HCT116 (cell line): Measurements from ENCODE around the gene COL4A4. TPM values are rescaled to one million over a fixed set of nuclear protein-coding genes. Genes with fewer than 3 reads are reported as not detected.

Experiments used
- ATAC-seq: fragments of 200-7000 bp; cut with Tn5 transposase; 2 replicates; pipeline ENCODE4 v1.9.1; 2020; ENCODE audit warnings: mild to moderate bottlenecking, moderate library complexity
- BruUV-seq: library from RNA; stranded (reverse); fragments of 400-500 nt; replicated peaks from 2 replicates; lab custom pipeline; 2021; lab: Mats Ljungman, UMichigan
- CTCF ChIA-PET: fragments of 300-600 bp; sonication (Branson Sonifier 250); formaldehyde crosslinking; loops from one replicate; lab custom pipeline; 2021; ENCODE audit warnings: antibody characterized with exemption; lab: Charles Lee
- POLR2A ChIA-PET: fragments of 300-600, 350-600 bp; sonication (Branson Sonifier 250); formaldehyde crosslinking; loops from one replicate; lab custom pipeline; 2021; ENCODE audit warnings: antibody characterized with exemption; lab: Charles Lee
- RAD21 ChIA-PET, 2 experiments: fragments of 300-600 bp; sonication (Branson Sonifier 250); formaldehyde crosslinking; loops; one replicate each; lab custom pipeline; 2023; ENCODE audit warnings: low total read pairs in 2 of 2; ENCODE audit not compliant: uncharacterized antibody in 2 of 2, unreplicated experiment in 2 of 2, low non-redundant PET in 1 of 2; lab: Charles Lee
- DNase-seq: peaks from one replicate; pipeline ENCODE4 v3.0.0-alpha.2; 2010; ENCODE audit warnings: low read depth, low spot score
- H2AFZ ChIP-seq: fragments of 200-600 bp; shearing (Covaris generic), sonication (generic); 2 replicates; pipeline ENCODE4 v1.6.1; 2017; ENCODE audit warnings: low read depth, mixed run types, mixed read lengths, antibody characterized with exemption, low read length; ENCODE audit not compliant: poor library complexity, severe bottlenecking
- H3K27ac ChIP-seq: 2 replicates; pipeline ENCODE4 v1.5.1; 2012; ENCODE audit warnings: low read depth, low read length
- H3K27me3 ChIP-seq: fragments of 200-600 bp; sonication (generic); 2 replicates; pipeline ENCODE4 v1.6.1; 2016; ENCODE audit warnings: mixed run types, low read length, mixed read lengths; ENCODE audit not compliant: insufficient read depth
- H3K36me3 ChIP-seq, 2 experiments: fragments of 200-500 bp in 1 of 2; fragments of 200-600 bp in 1 of 2; sonication (Bioruptor generic) in 1 of 2; sonication (generic) in 1 of 2; 2 replicates each; pipeline versions ENCODE4 v1.5.1 to v1.6.1; 2014 to 2016; ENCODE audit warnings: low read length in 2 of 2, inconsistent platforms in 1 of 2, mixed read lengths in 1 of 2, mixed run types in 1 of 2; ENCODE audit not compliant: insufficient read depth in 2 of 2, control insufficient read depth in 1 of 2
- H3K4me1 ChIP-seq, 2 experiments: fragments of 200-600 bp in 1 of 2; sonication (generic) in 1 of 2; 2 replicates each; pipeline versions ENCODE4 v1.5.1 to v1.6.1; 2012 to 2017; ENCODE audit warnings: low read length in 2 of 2, inconsistent platforms in 1 of 2, mild to moderate bottlenecking in 1 of 2, mixed read lengths in 1 of 2, mixed run types in 1 of 2, moderate library complexity in 1 of 2; ENCODE audit not compliant: insufficient read depth in 2 of 2, control insufficient read depth in 1 of 2
- H3K4me2 ChIP-seq: fragments of 200-600 bp; sonication (generic); 2 replicates; pipeline ENCODE4 v1.6.1; 2017; ENCODE audit warnings: mixed run types, low read length, mixed read lengths
- H3K4me3 ChIP-seq, 2 experiments: fragments of 200-600 bp in 1 of 2; sonication (generic) in 1 of 2; replicated peaks in 1 of 2; 2 replicates each; pipeline ENCODE4 v1.5.1; 2011 to 2016; ENCODE audit warnings: low read length in 2 of 2, control low read depth in 1 of 2, low read depth in 1 of 2, mild to moderate bottlenecking in 1 of 2, mixed read lengths in 1 of 2, mixed run types in 1 of 2
- H3K79me2 ChIP-seq: fragments of 200-600 bp; sonication (generic); 2 replicates; pipeline ENCODE4 v1.6.1; 2017; ENCODE audit warnings: mild to moderate bottlenecking, mixed run types, low read length, moderate library complexity, mixed read lengths; ENCODE audit not compliant: insufficient read depth
- H3K9ac ChIP-seq: fragments of 200-600 bp; sonication (generic); 2 replicates; pipeline ENCODE4 v1.6.1; 2016; ENCODE audit warnings: low read length, mixed read lengths
- H3K9me2 ChIP-seq: fragments of 200-600 bp; sonication (generic), shearing (Covaris generic); 2 replicates; pipeline ENCODE4 v1.6.1; 2017; ENCODE audit warnings: mixed run types, mild to moderate bottlenecking, moderate library complexity; ENCODE audit not compliant: insufficient read depth
- H3K9me3 ChIP-seq, 2 experiments: fragments of 200-500 bp in 1 of 2; fragments of 200-600 bp in 1 of 2; sonication (Bioruptor generic) in 1 of 2; sonication (generic) in 1 of 2; 2 replicates each; pipeline ENCODE4 v1.6.1; 2014 to 2017; ENCODE audit warnings: low read length in 2 of 2, mixed read lengths in 2 of 2, inconsistent platforms in 1 of 2, low read depth in 1 of 2, mild to moderate bottlenecking in 1 of 2, mixed run types in 1 of 2, moderate library complexity in 1 of 2; ENCODE audit not compliant: control insufficient read depth in 1 of 2, insufficient read depth in 1 of 2
- H4K20me1 ChIP-seq: fragments of 200-600 bp; sonication (generic), shearing (Covaris generic); 2 replicates; pipeline ENCODE4 v1.6.1; 2017; ENCODE audit warnings: mixed run types, mild to moderate bottlenecking, moderate library complexity; ENCODE audit not compliant: insufficient read depth
- EGR1 ChIP-seq: IDR thresholded peaks from 2 replicates; pipeline ENCODE4 v1.6.1; 2012; ENCODE audit warnings: low read depth
- ELF1 ChIP-seq: IDR thresholded peaks from 2 replicates; pipeline ENCODE4 v1.6.1; 2012; ENCODE audit warnings: low read depth, borderline replicate concordance
- MAX ChIP-seq: IDR thresholded peaks from 2 replicates; pipeline ENCODE4 v1.6.1; 2012
- SIN3A ChIP-seq: IDR thresholded peaks from 2 replicates; pipeline ENCODE4 v1.6.1; 2012; ENCODE audit warnings: low read depth
- SP1 ChIP-seq: IDR thresholded peaks from 2 replicates; pipeline ENCODE4 v1.6.1; 2012; ENCODE audit warnings: low read depth
- TCF7L2 ChIP-seq: IDR thresholded peaks from 2 replicates; pipeline ENCODE4 v1.7.0; 2011; ENCODE audit warnings: borderline replicate concordance, inconsistent platforms; ENCODE audit not compliant: insufficient read depth, insufficient read length; ENCODE audit errors: extremely low read depth
- ZFX ChIP-seq: fragments of 450-650 bp; IDR thresholded peaks from 2 replicates; pipeline ENCODE4 v1.6.1; 2017
- ZNF274 ChIP-seq: fragments of 200-500 bp; sonication (Bioruptor generic); IDR thresholded peaks from 2 replicates; pipeline ENCODE4 v1.6.1; 2014; ENCODE audit warnings: mild to moderate bottlenecking, low read depth, low read length, inconsistent platforms
- intact Hi-C: fragments of 100-400 bp; cut with micrococcal nuclease; formaldehyde crosslinking; loops from 2 replicates; pipeline ENCODE4 v1.10.0; 2022
- total RNA-seq: library from RNA; stranded (reverse); gene quantifications from one replicate; pipeline ENCODE4 v1.2.1, GENCODE V29; 2021; ENCODE audit not compliant: unreplicated experiment
- TF ChIP-seq, protein P1 (sequence below): IDR thresholded peaks from 2 replicates; pipeline ENCODE4 v1.6.1; 2012
- TF ChIP-seq, protein P2 (sequence below): IDR thresholded peaks from 2 replicates; pipeline ENCODE4 v1.6.1; 2011; ENCODE audit warnings: mild to moderate bottlenecking, low read length, moderate library complexity; ENCODE audit not compliant: insufficient replicate concordance; ENCODE audit errors: extremely low read depth

Gene COL4A4
- total RNA-seq, 1 experiment from 2014 or later, result 5.9 TPM

DNA sequence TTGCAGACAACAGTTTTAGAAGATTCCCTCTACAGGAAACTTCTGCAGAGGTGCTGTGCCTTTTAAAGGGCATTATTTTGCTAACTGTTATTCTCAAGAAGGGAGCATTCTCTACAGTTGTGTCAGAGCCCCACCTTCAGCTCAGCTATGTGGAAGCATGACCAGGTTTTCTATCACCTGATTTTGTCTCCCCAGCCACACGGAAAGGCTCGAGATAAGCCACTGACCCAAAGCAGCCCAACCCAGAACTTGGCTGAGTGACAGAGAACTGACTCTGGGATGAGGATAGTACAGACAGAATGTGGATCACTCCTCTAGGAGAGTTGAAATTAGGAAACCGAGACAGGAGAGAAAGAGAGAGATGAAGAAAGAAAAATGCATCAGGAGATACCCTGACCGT lies 10.7 kb downstream of the COL4A4 start:
- H3K9ac ChIP-seq, result no peak overlapping the region
- intact Hi-C loops, result no loop called here
- RAD21 ChIA-PET, result no interaction called here
- H3K4me3 ChIP-seq, result no peak overlapping the region
- DNase-seq (no peak), ATAC-seq (no peak)
- no peaks in the 10 kb centered on the region for H3K9me3 ChIP-seq
- H3K79me2 ChIP-seq, result no peaks in the 10 kb centered on the region
- H3K9me2 ChIP-seq, result no peaks in the 10 kb centered on the region
- POLR2A ChIA-PET, result no interaction called here
- BruUV-seq, result no TSS peak
- no peaks in the 10 kb centered on the region for H4K20me1 ChIP-seq
- H3K36me3 ChIP-seq, result no peaks in the 10 kb centered on the region
- CTCF ChIA-PET, result no interaction called here
- H3K27me3 ChIP-seq, result no peaks in the 10 kb centered on the region
- no peak overlapping the region for H3K27ac ChIP-seq
- TF ChIP-seq ZFX (no peak), ZNF274 (no peak), SP1 (no peak), ELF1 (no peak)
- peaks cover 5 to 29% of the 10 kb centered on the region in 2 experiments; a peak in 3 of 4 replicates for H3K4me1 ChIP-seq
- peak overlapping the region; percentile 42 for H3K4me2 ChIP-seq
- no peak overlapping the region for H2AFZ ChIP-seq

DNA sequence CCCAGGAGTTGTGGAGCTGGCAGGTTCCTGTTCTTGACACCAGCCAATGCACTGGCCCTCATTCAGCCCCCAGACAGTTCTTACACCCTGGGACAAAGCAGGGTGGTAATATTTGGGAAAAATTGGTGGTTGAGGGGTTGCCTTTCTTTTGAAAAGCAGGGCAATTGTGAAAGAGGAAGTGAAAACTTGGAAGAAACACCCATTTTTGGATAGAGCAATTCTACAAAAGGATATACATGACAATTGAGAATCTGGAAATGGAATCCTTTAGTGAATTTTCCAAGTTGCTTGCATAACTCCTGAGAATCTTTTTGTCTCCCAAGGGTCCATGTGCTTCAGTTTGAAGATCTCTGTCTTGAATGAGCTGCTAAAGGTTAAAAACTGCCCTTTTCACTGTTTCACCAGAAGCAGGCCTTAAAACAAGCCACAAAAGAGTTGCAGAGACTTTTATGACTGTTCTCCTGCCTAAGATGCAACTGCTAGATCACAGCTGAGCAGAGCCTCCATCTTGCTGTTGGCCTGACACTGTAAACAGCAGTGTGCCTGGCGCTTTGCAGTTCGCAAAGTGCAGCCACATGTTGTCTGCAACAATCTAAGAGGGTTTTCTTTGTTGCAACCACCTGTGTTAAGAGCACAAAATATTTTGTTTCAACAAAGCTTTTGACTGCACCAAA lies 11.8 kb downstream of the COL4A4 start:
- 0 out of 4 replicates have a peak, but pooled peaks cover 0 to 4% of the 10 kb centered on the region in 2 experiments for H3K9me3 ChIP-seq

More for the DNA sequence above, 11.8 kb downstream of the COL4A4 start:
- Histone ChIP-seq H3K4me2 (no peak overlapping the region), H3K27me3 (no peaks in the 10 kb centered on the region), H3K9ac (no peak overlapping the region), H3K4me1 (peaks cover 5 to 29% of the 10 kb centered on the region in 2 experiments; a peak in 3 of 4 replicates), H3K36me3 (no peaks in the 10 kb centered on the region), H4K20me1 (no peaks in the 10 kb centered on the region), H2AFZ (no peak overlapping the region), H3K27ac (no peak overlapping the region), H3K9me2 (no peaks in the 10 kb centered on the region), H3K79me2 (no peaks in the 10 kb centered on the region), H3K4me3 (no peak overlapping the region)
- BruUV-seq, result no TSS peak
- ChIA-PET POLR2A (no interaction called here), CTCF (no interaction called here), RAD21 (no interaction called here)
- intact Hi-C loops, result no loop called here
- DNase-seq (no peak), ATAC-seq (no peak)
- TF ChIP-seq MAX, result no peak
- TF ChIP-seq, protein P1, sequence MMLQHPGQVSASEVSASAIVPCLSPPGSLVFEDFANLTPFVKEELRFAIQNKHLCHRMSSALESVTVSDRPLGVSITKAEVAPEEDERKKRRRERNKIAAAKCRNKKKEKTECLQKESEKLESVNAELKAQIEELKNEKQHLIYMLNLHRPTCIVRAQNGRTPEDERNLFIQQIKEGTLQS, result no peak
- TF ChIP-seq, protein P2, sequence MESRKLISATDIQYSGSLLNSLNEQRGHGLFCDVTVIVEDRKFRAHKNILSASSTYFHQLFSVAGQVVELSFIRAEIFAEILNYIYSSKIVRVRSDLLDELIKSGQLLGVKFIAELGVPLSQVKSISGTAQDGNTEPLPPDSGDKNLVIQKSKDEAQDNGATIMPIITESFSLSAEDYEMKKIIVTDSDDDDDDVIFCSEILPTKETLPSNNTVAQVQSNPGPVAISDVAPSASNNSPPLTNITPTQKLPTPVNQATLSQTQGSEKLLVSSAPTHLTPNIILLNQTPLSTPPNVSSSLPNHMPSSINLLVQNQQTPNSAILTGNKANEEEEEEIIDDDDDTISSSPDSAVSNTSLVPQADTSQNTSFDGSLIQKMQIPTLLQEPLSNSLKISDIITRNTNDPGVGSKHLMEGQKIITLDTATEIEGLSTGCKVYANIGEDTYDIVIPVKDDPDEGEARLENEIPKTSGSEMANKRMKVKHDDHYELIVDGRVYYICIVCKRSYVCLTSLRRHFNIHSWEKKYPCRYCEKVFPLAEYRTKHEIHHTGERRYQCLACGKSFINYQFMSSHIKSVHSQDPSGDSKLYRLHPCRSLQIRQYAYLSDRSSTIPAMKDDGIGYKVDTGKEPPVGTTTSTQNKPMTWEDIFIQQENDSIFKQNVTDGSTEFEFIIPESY, result no peak
- no peak for TF ChIP-seq EGR1
- TF ChIP-seq ELF1, result no peak
- TF ChIP-seq SIN3A, result no peak
- no peak for TF ChIP-seq TCF7L2
